BLaER1 treated with 17β-estradiol and CSF1 and Interleukin-3, amounts not matched to agents 10 nM and 100 nM (cell line): ENCODE results near the gene GNE.
A peak's percentile ranks its signal among the peaks of the same experiment; 100 is the strongest.
"Not testable (repeated sequence)": the region's sequence is repeated elsewhere in the genome, so short reads cannot be mapped to it uniquely, and the experiment has no call there.

Experiments used
- H3K27ac ChIP-seq, 11 experiments: shearing (Covaris generic); formaldehyde crosslinking; 2 replicates each; pipeline ENCODE4 v1.8.1; 2022
- H3K27me3 ChIP-seq, 11 experiments: shearing (Covaris generic); formaldehyde crosslinking; 2 replicates each; pipeline ENCODE4 v1.8.1; 2022
- H3K36me3 ChIP-seq, 11 experiments: shearing (Covaris generic); formaldehyde crosslinking; 2 replicates each; pipeline ENCODE4 v1.8.1; 2022
- H3K4me1 ChIP-seq, 10 experiments: shearing (Covaris generic); formaldehyde crosslinking; 2 replicates each; pipeline ENCODE4 v1.8.1; 2022
- H3K4me2 ChIP-seq, 11 experiments: shearing (Covaris generic); formaldehyde crosslinking; 2 replicates each; pipeline ENCODE4 v1.8.1; 2022
- H3K4me3 ChIP-seq, 10 experiments: shearing (Covaris generic); formaldehyde crosslinking; 2 replicates each; pipeline ENCODE4 v1.8.1; 2022
- H3K9ac ChIP-seq, 11 experiments: shearing (Covaris generic); formaldehyde crosslinking; 2 replicates each; pipeline ENCODE4 v1.8.1; 2022
- H3K9me3 ChIP-seq, 11 experiments: shearing (Covaris generic); formaldehyde crosslinking; replicated peaks in 1 of 11; 2 replicates each; pipeline ENCODE4 v1.8.1; 2022
- H4K20me1 ChIP-seq, 11 experiments: shearing (Covaris generic); formaldehyde crosslinking; 2 replicates each; pipeline ENCODE4 v1.8.1; 2022
- Cebpa-rat ChIP-seq, 11 experiments: shearing (Covaris generic); IDR thresholded peaks; 2 replicates each; pipeline ENCODE4 v1.8.1; 2022

GNE gene

GRCh38 chr9:36190388-36191289, 67.6 kb downstream of the GNE start, which contains the start of gene CLTA:
TSS of gene CLTA (plus strand) at chr9:36190921. CDS start at chr9:36191057, 136 bp downstream.
- Histone ChIP-seq H3K27me3 (no peaks in the 10 kb centered on the region), H3K4me2 (peak within 1 kb of the TSS; percentile 95 to 99 (median 97)), H4K20me1 (peaks cover 42 to 48% (median 44%) of the 10 kb centered on the region in 11 experiments), H3K4me3 (peak within 1 kb of the TSS; percentile 79 to 99 (median 94)), H3K4me1 (peaks cover 47 to 56% (median 49%) of the 10 kb centered on the region in 10 experiments), H3K36me3 (peaks cover 5 to 27% (median 17%) of the 10 kb centered on the region in 11 experiments; a peak in 21 of 22 replicates), H3K9ac (peak within 1 kb of the TSS; percentile 95 to 99 (median 97)), H3K27ac (peak within 1 kb of the TSS; percentile 93 to 99 (median 96)), H3K9me3 (no peaks in the 10 kb centered on the region)
- no peak for TF ChIP-seq Cebpa-rat (IDR thresholded peaks at IDR 0.05)

- Histone ChIP-seq H3K9me3 (no peaks in the 10 kb centered on the region), H3K36me3 (peaks cover 0 to 21% (median 10%) of the 10 kb centered on the region in 11 experiments; a peak in 17 of 22 replicates), H3K27me3 (no peaks in the 10 kb centered on the region), H3K4me2 (peak overlapping the region; percentile 78 to 97 (median 89)), H4K20me1 (peaks cover 35 to 42% (median 37%) of the 10 kb centered on the region in 11 experiments), H3K27ac (peak overlapping the region; percentile 93 to 99 (median 96)), H3K9ac (peak overlapping the region; percentile 95 to 99 (median 97)), H3K4me3 (peak overlapping the region; percentile 79 to 99 (median 94)), H3K4me1 (peaks cover 40 to 54% (median 48%) of the 10 kb centered on the region in 10 experiments)
- TF ChIP-seq Cebpa-rat (IDR thresholded peaks at IDR 0.05) = no peak
Measured at GRCh38 chr9:36189976-36190375, 68.3 kb downstream of the GNE start.

- Histone ChIP-seq H3K36me3 (0 out of 22 replicates have a peak, but pooled peaks cover 0 to 3% (median 0%) of the 10 kb centered on the region in 11 experiments), H3K4me3 (no peak overlapping the region), H4K20me1 (peaks cover 17 to 24% (median 19%) of the 10 kb centered on the region in 11 experiments; a peak in 21 of 22 replicates), H3K27me3 (no peaks in the 10 kb centered on the region), H3K9ac (no peak overlapping the region), H3K27ac (no peak overlapping the region), H3K4me2 (no peak overlapping the region), H3K9me3 (no peaks in the 10 kb centered on the region), H3K4me1 (peaks cover 23 to 36% (median 31%) of the 10 kb centered on the region in 10 experiments)
- TF ChIP-seq Cebpa-rat (IDR thresholded peaks at IDR 0.05) = no peak
Measured at GRCh38 chr9:36188212-36188611, 70.0 kb downstream of the GNE start.

GRCh38 chr9:36187414-36187813, 70.8 kb downstream of the GNE start:
- H3K9ac ChIP-seq = no peak overlapping the region
- H3K4me3 ChIP-seq = no peak overlapping the region
- no peaks in the 10 kb centered on the region for H3K36me3 ChIP-seq
- H3K4me1 ChIP-seq = peaks cover 21 to 28% (median 23%) of the 10 kb centered on the region in 10 experiments
- H3K27ac ChIP-seq = no peak overlapping the region
- no peaks in the 10 kb centered on the region for H3K9me3 ChIP-seq
- H3K27me3 ChIP-seq = no peaks in the 10 kb centered on the region
- peak overlapping the region in 6 of 11 experiments; percentile 2 to 48 (median 30); a peak in 12 of 22 replicates for H3K4me2 ChIP-seq
- TF ChIP-seq Cebpa-rat (IDR thresholded peaks at IDR 0.05) = no peak
- peaks cover 9 to 16% (median 11%) of the 10 kb centered on the region in 11 experiments; a peak in 21 of 22 replicates for H4K20me1 ChIP-seq

- not testable (repeated sequence) for H3K4me3 ChIP-seq
- peaks cover 4 to 20% (median 16%) of the 10 kb centered on the region in 11 experiments; a peak in 19 of 22 replicates for H3K9me3 ChIP-seq
- peaks cover 4 to 19% (median 12%) of the 10 kb centered on the region in 10 experiments; a peak in 15 of 20 replicates for H3K4me1 ChIP-seq
Measured at GRCh38 chr9:36180243-36180642, 78.0 kb downstream of the GNE start.

GRCh38 chr9:36177571-36177970, 80.7 kb downstream of the GNE start:
- no peaks in the 10 kb centered on the region for H3K27me3 ChIP-seq
- no peak overlapping the region for H3K4me3 ChIP-seq
- peaks cover 4 to 19% (median 12%) of the 10 kb centered on the region in 10 experiments; a peak in 15 of 20 replicates for H3K4me1 ChIP-seq
- H3K36me3 ChIP-seq = no peaks in the 10 kb centered on the region
- no peak for TF ChIP-seq Cebpa-rat (IDR thresholded peaks at IDR 0.05)
- no peak overlapping the region for H3K4me2 ChIP-seq
- peaks cover 4 to 20% (median 16%) of the 10 kb centered on the region in 11 experiments; a peak in 19 of 22 replicates for H3K9me3 ChIP-seq
- no peaks in the 10 kb centered on the region for H4K20me1 ChIP-seq
- H3K27ac ChIP-seq = no peak overlapping the region
- no peak overlapping the region for H3K9ac ChIP-seq

More at GRCh38 chr9:36180243-36180642, 78.0 kb downstream of the GNE start:
- H4K20me1 ChIP-seq, H3K27me3 ChIP-seq, H3K27ac ChIP-seq, H3K36me3 ChIP-seq, H3K4me2 ChIP-seq, H3K9ac ChIP-seq: not testable (repeated sequence)

GRCh38 chr9:36176496-36176895, 81.8 kb downstream of the GNE start:
- H3K4me1 ChIP-seq = peaks cover 2 to 15% (median 12%) of the 10 kb centered on the region in 10 experiments; a peak in 15 of 20 replicates
- not testable (repeated sequence) for H3K4me2 ChIP-seq, H3K9ac ChIP-seq, H3K27me3 ChIP-seq, H3K36me3 ChIP-seq, H4K20me1 ChIP-seq, H3K27ac ChIP-seq, H3K4me3 ChIP-seq
- peaks cover 4 to 20% (median 16%) of the 10 kb centered on the region in 11 experiments; a peak in 19 of 22 replicates for H3K9me3 ChIP-seq

- H3K9ac ChIP-seq, H3K4me2 ChIP-seq, H3K36me3 ChIP-seq, H3K27ac ChIP-seq, H4K20me1 ChIP-seq, H3K4me3 ChIP-seq, H3K27me3 ChIP-seq: not testable (repeated sequence)
- H3K9me3 ChIP-seq = peaks cover 3 to 12% (median 10%) of the 10 kb centered on the region in 11 experiments; a peak in 19 of 22 replicates
- peaks cover 0 to 15% (median 11%) of the 10 kb centered on the region in 10 experiments; a peak in 13 of 20 replicates for H3K4me1 ChIP-seq
Measured at GRCh38 chr9:36175209-36175608, 83.0 kb downstream of the GNE start.

GRCh38 chr9:36174731-36175130, 83.5 kb downstream of the GNE start:
- no peaks in the 10 kb centered on the region for H3K27me3 ChIP-seq
- no peaks in the 10 kb centered on the region for H4K20me1 ChIP-seq
- H3K4me2 ChIP-seq = no peak overlapping the region
- no peak overlapping the region for H3K4me3 ChIP-seq
- H3K27ac ChIP-seq = no peak overlapping the region
- H3K9ac ChIP-seq = no peak overlapping the region
- no peak for TF ChIP-seq Cebpa-rat (IDR thresholded peaks at IDR 0.05)
- peaks cover 0 to 7% (median 5%) of the 10 kb centered on the region in 11 experiments; a peak in 11 of 22 replicates for H3K9me3 ChIP-seq
- H3K36me3 ChIP-seq = no peaks in the 10 kb centered on the region
- peaks cover 0 to 15% (median 11%) of the 10 kb centered on the region in 10 experiments; a peak in 13 of 20 replicates for H3K4me1 ChIP-seq
